Prostate gland (tissue), 2 donors: ENCODE data around the gene PAXX. TPM values are rescaled to one million over a fixed set of nuclear protein-coding genes. Genes with fewer than 3 reads are reported as not detected.

Source experiments
- DNase-seq: peaks from one replicate; pipeline ENCODE4 v3.0.0-alpha.2; 2019; ENCODE audit warnings: low spot score
- H3K27ac ChIP-seq, 2 donors: fragments of 200-600 bp; sonication (generic); 2 replicates each; pipeline ENCODE4 v1.5.1; 2017 to 2019
- H3K27me3 ChIP-seq: fragments of 200-600 bp; sonication (generic); replicated peaks from 2 replicates; pipeline ENCODE4 v1.5.1; 2019; ENCODE audit not compliant: insufficient read depth
- H3K36me3 ChIP-seq, 2 donors: fragments of 200-600 bp; sonication (generic); 1 replicate in 1 of 2; 2 replicates in 1 of 2; pipeline versions ENCODE4 v1.5.1 to v1.8.1; 2017 to 2019
- H3K4me1 ChIP-seq: fragments of 200-600 bp; sonication (generic); replicated peaks from 2 replicates; pipeline ENCODE4 v1.5.1; 2019
- H3K4me3 ChIP-seq, 2 donors: fragments of 200-600 bp; sonication (generic); 2 replicates each; pipeline ENCODE4 v1.5.1; 2017 to 2019
- H3K9me3 ChIP-seq: fragments of 200-600 bp; sonication (generic); 2 replicates; pipeline ENCODE4 v1.5.1; 2017
- POLR2A ChIP-seq: fragments of 450-650 bp; IDR thresholded peaks from one replicate; pipeline ENCODE4 v1.6.1; 2016; ENCODE audit warnings: antibody characterized with exemption, mild to moderate bottlenecking
- POLR2AphosphoS5 ChIP-seq: sonication (generic); formaldehyde crosslinking; IDR thresholded peaks from one replicate; pipeline ENCODE4 v1.6.1; 2017; ENCODE audit warnings: antibody characterized with exemption
- WGBS: methylation state at CpG from one replicate; pipeline ENCODE4 v1.1.5; 2018; 5-methylcytosine and 5-hydroxymethylcytosine counted together
- intact Hi-C: fragments of 100-400 bp; cut with DNase I; formaldehyde crosslinking; loops from one replicate; pipeline ENCODE4 v1.14.2; 2022
- total RNA-seq, 2 donors: library from RNA; depleted of rRNA; stranded (reverse); fragments of >200 nt; gene quantifications; one replicate each; pipeline ENCODE4 v1.1.0, GENCODE V29; 2016
- TF ChIP-seq, protein P1 (sequence below), 4 experiments: fragments of 200-600 bp in 2 of 4; fragments of 450-650 bp in 2 of 4; sonication (generic) in 2 of 4; IDR thresholded peaks; 1 replicate in 3 of 4; 2 replicates in 1 of 4; pipeline ENCODE4 v1.5.1; 2016 to 2019; ENCODE audit warnings: antibody characterized with exemption in 4 of 4, mild to moderate bottlenecking in 2 of 4, moderate library complexity in 2 of 4

PAXX gene
- total RNA-seq, 2 donors from 2014 or later = 61.6 to 71.8 TPM

GRCh38 chr9:137017791-137018497 is 25.7 kb downstream of the PAXX start:
- DNase-seq = no peak
- H3K27ac ChIP-seq = no peak overlapping the region
- no peak overlapping the region for H3K4me3 ChIP-seq
- H3K9me3 ChIP-seq = no peaks in the 10 kb centered on the region
- no peaks in the 10 kb centered on the region for H3K27me3 ChIP-seq
- H3K36me3 ChIP-seq = no peaks in the 10 kb centered on the region
- H3K4me1 ChIP-seq = no peaks in the 10 kb centered on the region
- WGBS = 94% methylated on average over 40 of the region's 45 CpGs
- intact Hi-C loops = no loop called here
- TF ChIP-seq, protein P1, sequence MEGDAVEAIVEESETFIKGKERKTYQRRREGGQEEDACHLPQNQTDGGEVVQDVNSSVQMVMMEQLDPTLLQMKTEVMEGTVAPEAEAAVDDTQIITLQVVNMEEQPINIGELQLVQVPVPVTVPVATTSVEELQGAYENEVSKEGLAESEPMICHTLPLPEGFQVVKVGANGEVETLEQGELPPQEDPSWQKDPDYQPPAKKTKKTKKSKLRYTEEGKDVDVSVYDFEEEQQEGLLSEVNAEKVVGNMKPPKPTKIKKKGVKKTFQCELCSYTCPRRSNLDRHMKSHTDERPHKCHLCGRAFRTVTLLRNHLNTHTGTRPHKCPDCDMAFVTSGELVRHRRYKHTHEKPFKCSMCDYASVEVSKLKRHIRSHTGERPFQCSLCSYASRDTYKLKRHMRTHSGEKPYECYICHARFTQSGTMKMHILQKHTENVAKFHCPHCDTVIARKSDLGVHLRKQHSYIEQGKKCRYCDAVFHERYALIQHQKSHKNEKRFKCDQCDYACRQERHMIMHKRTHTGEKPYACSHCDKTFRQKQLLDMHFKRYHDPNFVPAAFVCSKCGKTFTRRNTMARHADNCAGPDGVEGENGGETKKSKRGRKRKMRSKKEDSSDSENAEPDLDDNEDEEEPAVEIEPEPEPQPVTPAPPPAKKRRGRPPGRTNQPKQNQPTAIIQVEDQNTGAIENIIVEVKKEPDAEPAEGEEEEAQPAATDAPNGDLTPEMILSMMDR (IDR thresholded peaks at IDR 0.05) = no peak
- TF ChIP-seq POLR2A = no peak
- TF ChIP-seq POLR2AphosphoS5 = no peak

- Histone ChIP-seq H3K27ac (no peak overlapping the region), H3K36me3 (no peaks in the 10 kb centered on the region), H3K27me3 (no peaks in the 10 kb centered on the region), H3K9me3 (no peaks in the 10 kb centered on the region), H3K4me3 (no peak overlapping the region), H3K4me1 (no peaks in the 10 kb centered on the region)
- intact Hi-C loops = no loop called here
- 92% methylated on average over 33 of the region's 36 CpGs for WGBS
- no peak for TF ChIP-seq POLR2AphosphoS5
- no peak for TF ChIP-seq POLR2A
- TF ChIP-seq, protein P1 (IDR thresholded peaks at IDR 0.05) = no peak
- DNase-seq = no peak
These were observed 26.7 kb downstream of the PAXX start for GRCh38 chr9:137018761-137019559.

GRCh38 chr9:137019891-137020683 is 27.9 kb downstream of the PAXX start:
- Histone ChIP-seq H3K4me3 (no peak overlapping the region), H3K27ac (no peak overlapping the region), H3K27me3 (no peaks in the 10 kb centered on the region), H3K36me3 (no peaks in the 10 kb centered on the region), H3K4me1 (no peaks in the 10 kb centered on the region), H3K9me3 (no peaks in the 10 kb centered on the region)
- no peak for DNase-seq
- no peak for TF ChIP-seq POLR2A
- TF ChIP-seq, protein P1 (IDR thresholded peaks at IDR 0.05) = no peak
- TF ChIP-seq POLR2AphosphoS5 = no peak
- WGBS = 92% methylated on average over 34 of the region's 34 CpGs
- intact Hi-C loops = no loop called here

DNA sequence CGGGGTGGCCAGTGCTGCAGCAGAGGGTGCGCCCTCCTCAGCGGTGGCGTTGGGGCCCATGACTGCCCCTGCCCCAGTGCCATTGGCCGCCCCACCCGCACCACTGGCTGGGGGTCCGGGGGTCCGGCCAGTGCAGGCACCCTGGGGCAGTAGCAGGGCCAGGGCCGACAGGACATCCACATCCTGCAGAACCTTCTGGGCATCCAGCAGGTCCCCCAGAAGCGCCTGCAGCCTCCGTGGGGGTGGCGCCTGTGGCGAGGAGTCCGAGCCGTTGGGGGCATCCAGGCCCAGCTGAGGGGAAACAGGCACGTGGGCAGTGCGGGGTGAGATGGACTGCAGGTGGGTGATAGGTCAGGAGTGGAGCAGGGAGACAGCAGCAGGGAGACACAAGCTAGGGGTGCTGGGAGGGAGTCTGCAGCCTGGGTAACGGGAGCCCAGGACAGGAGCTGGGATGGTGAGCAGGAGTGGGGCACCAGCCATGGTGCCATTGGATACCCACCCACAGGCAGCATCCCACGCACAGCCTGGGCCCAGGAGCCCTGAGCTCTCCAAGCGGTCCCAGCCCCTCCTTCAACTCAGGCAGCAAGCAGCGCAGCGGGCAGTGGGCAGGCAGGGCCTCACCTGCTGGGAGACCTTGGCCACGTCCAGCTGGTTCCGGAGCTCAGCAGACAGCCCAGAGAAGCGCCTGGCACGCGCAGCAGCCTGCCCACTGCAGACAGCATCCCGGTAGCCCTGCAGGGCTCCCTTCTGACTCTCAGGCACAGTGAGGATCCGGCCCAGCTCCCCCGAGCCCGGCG is 28.7 kb downstream of the PAXX start:
- no peaks in the 10 kb centered on the region for H3K27me3 ChIP-seq
- intact Hi-C loops = no loop called here
- no peak for TF ChIP-seq POLR2A
- TF ChIP-seq, protein P1 (IDR thresholded peaks at IDR 0.05) = no peak
- no peaks in the 10 kb centered on the region for H3K9me3 ChIP-seq
- no peak overlapping the region for H3K4me3 ChIP-seq
- peaks cover 6% of the 10 kb centered on the region for H3K4me1 ChIP-seq
- WGBS = 96% methylated on average over 9 of the region's 32 CpGs
- H3K27ac ChIP-seq = no peak overlapping the region
- H3K36me3 ChIP-seq = no peaks in the 10 kb centered on the region
- DNase-seq = no peak
